DOHH2 (cell line): ENCODE results near the gene ADGRA3.

ENCODE experiments used
- EZH2phosphoT487 ChIP-seq: fragments of 200-600 bp; sonication (generic); IDR thresholded peaks from 2 replicates; pipeline ENCODE4 v1.6.1; 2017; ENCODE audit warnings: borderline replicate concordance, mild to moderate bottlenecking, antibody characterized with exemption, low read length, moderate library complexity, mixed read lengths
- TF ChIP-seq, protein P1 (sequence below): fragments of 200-600 bp; sonication (generic); IDR thresholded peaks from one replicate; pipeline ENCODE4 v1.5.1; 2014; ENCODE audit warnings: antibody characterized with exemption, mild to moderate bottlenecking, low read depth, low read length; ENCODE audit not compliant: poor library complexity, severe bottlenecking

DNA sequence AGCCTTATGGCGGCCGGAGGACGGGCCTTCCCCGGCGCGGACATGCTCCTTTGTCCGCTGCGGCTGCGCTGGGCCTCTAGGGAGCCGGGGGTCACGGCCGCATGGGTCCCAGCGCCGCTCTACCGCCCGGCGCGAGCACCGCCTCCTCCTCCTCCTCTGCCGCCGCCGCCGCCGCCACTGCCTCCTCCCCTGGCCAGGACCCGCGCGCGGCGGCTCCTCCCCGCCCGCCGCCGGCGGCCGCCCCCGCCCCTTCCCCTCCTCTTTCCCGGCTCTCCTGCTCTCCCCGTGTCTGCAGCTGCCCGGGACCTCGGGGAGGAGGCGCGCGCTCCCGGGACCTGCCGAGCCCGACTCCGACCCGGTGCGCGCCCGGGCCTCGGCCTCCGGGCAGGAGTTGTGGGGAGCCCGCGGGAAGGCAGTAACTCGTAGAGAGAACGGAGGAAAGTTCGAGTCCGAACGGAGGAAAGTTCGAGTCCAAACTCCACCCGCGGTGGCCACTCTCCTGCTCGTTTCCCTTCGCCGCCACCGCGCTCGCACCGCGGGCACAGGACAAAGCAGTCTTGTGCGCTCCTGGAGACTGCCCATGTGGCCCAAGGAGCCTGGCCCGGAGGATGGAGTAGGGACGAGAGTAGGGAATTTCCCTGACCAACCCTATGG, at the start of gene ADGRA3:
- TF ChIP-seq, protein P1, sequence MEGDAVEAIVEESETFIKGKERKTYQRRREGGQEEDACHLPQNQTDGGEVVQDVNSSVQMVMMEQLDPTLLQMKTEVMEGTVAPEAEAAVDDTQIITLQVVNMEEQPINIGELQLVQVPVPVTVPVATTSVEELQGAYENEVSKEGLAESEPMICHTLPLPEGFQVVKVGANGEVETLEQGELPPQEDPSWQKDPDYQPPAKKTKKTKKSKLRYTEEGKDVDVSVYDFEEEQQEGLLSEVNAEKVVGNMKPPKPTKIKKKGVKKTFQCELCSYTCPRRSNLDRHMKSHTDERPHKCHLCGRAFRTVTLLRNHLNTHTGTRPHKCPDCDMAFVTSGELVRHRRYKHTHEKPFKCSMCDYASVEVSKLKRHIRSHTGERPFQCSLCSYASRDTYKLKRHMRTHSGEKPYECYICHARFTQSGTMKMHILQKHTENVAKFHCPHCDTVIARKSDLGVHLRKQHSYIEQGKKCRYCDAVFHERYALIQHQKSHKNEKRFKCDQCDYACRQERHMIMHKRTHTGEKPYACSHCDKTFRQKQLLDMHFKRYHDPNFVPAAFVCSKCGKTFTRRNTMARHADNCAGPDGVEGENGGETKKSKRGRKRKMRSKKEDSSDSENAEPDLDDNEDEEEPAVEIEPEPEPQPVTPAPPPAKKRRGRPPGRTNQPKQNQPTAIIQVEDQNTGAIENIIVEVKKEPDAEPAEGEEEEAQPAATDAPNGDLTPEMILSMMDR = no peak
- TF ChIP-seq EZH2phosphoT487 = no peak
